CD14-positive monocyte (primary cell): ENCODE results near the gene NAA25. TPM values are rescaled to one million over a fixed set of nuclear protein-coding genes. Genes with fewer than 3 reads are reported as not detected.

Experiments
- DNase-seq, 3 donors: peaks; one replicate each; pipeline ENCODE4 v3.0.0-alpha.2; 2011 to 2022
- H2AFZ ChIP-seq: 2 replicates; pipeline ENCODE4 v1.6.0; 2012; ENCODE audit warnings: mild to moderate bottlenecking, low read depth, low read length, inconsistent platforms; ENCODE audit not compliant: insufficient read depth, poor library complexity, severe bottlenecking
- H3K27ac ChIP-seq, 2 donors: 1 replicate in 1 of 2; 2 replicates in 1 of 2; pipeline ENCODE4 v1.5.1; 2012 to 2013; ENCODE audit warnings: low read length in 2 of 2, control low read depth in 1 of 2, inconsistent platforms in 1 of 2, low read depth in 1 of 2, mild to moderate bottlenecking in 1 of 2
- H3K27me3 ChIP-seq, 2 donors: one replicate each; pipeline versions ENCODE4 v1.6.0 to v1.6.1; 2011 to 2013; ENCODE audit warnings: low read length in 2 of 2; ENCODE audit not compliant: control insufficient read depth in 2 of 2, insufficient read depth in 2 of 2
- H3K36me3 ChIP-seq, 2 donors: replicated peaks in 1 of 2; 1 replicate in 1 of 2; 2 replicates in 1 of 2; pipeline versions ENCODE4 v1.5.1 to v1.6.1; 2012 to 2013; ENCODE audit warnings: low read length in 2 of 2, control low read depth in 1 of 2, inconsistent platforms in 1 of 2, mild to moderate bottlenecking in 1 of 2; ENCODE audit not compliant: insufficient read depth in 2 of 2, control insufficient read depth in 1 of 2
- H3K4me1 ChIP-seq, 2 donors: 1 replicate in 1 of 2; 2 replicates in 1 of 2; pipeline versions ENCODE4 v1.5.1 to v1.6.1; 2012 to 2013; ENCODE audit warnings: low read length in 2 of 2, control low read depth in 1 of 2, inconsistent platforms in 1 of 2, mild to moderate bottlenecking in 1 of 2, moderate library complexity in 1 of 2; ENCODE audit not compliant: insufficient read depth in 2 of 2, control insufficient read depth in 1 of 2
- H3K4me2 ChIP-seq: replicated peaks from 2 replicates; pipeline ENCODE3; 2012; ENCODE audit warnings: low read length, moderate library complexity, mild to moderate bottlenecking; ENCODE audit not compliant: poor library complexity, severe bottlenecking; ENCODE audit errors: extremely low read depth
- H3K4me3 ChIP-seq, 3 experiments: fragments of 200-600 bp in 1 of 3; sonication (generic) in 1 of 3; replicated peaks in 1 of 3; 1 replicate in 2 of 3; 2 replicates in 1 of 3; pipeline ENCODE4 v1.5.1; 2011 to 2013; ENCODE audit warnings: low read length in 3 of 3, mild to moderate bottlenecking in 3 of 3, control low read depth in 2 of 3, low read depth in 2 of 3, inconsistent platforms in 1 of 3, moderate library complexity in 1 of 3
- H3K79me2 ChIP-seq: 2 replicates; pipeline ENCODE4 v1.6.0; 2012; ENCODE audit warnings: mild to moderate bottlenecking, control low read depth, inconsistent platforms, low read length, moderate library complexity; ENCODE audit not compliant: insufficient read depth
- H3K9ac ChIP-seq: 2 replicates; pipeline ENCODE4 v1.6.0; 2017; ENCODE audit warnings: low read length, mild to moderate bottlenecking; ENCODE audit not compliant: insufficient read depth, poor library complexity, severe bottlenecking
- H3K9me3 ChIP-seq, 2 donors: replicated peaks in 1 of 2; 1 replicate in 1 of 2; 2 replicates in 1 of 2; pipeline versions ENCODE4 v1.5.1 to v1.6.1; 2012 to 2013; ENCODE audit warnings: low read length in 2 of 2, control low read depth in 1 of 2; ENCODE audit not compliant: control insufficient read depth in 1 of 2, insufficient read depth in 1 of 2
- H4K20me1 ChIP-seq: 2 replicates; pipeline ENCODE4 v1.6.0; 2012; ENCODE audit warnings: mild to moderate bottlenecking, low read length, control low read depth, moderate library complexity; ENCODE audit not compliant: insufficient read depth
- H3K27ac Mint-ChIP-seq, 7 donors: one replicate each; pipeline ENCODE4 v1.8.0; 2020; ENCODE audit warnings: mild to moderate bottlenecking in 7 of 7, mixed read lengths in 7 of 7, moderate library complexity in 6 of 7, inconsistent platforms in 2 of 7
- H3K27me3 Mint-ChIP-seq, 3 donors: one replicate each; pipeline ENCODE4 v1.8.0; 2021 to 2022; ENCODE audit warnings: low read depth in 3 of 3, mild to moderate bottlenecking in 3 of 3, mixed read lengths in 3 of 3, moderate library complexity in 3 of 3, inconsistent platforms in 1 of 3
- H3K36me3 Mint-ChIP-seq, 2 donors: one replicate each; pipeline ENCODE4 v1.8.0; 2020; ENCODE audit warnings: mixed read lengths in 2 of 2, inconsistent platforms in 1 of 2, mild to moderate bottlenecking in 1 of 2
- H3K4me1 Mint-ChIP-seq: one replicate; pipeline ENCODE4 v1.8.0; 2020; ENCODE audit warnings: mild to moderate bottlenecking, mixed read lengths
- H3K4me3 Mint-ChIP-seq, 2 donors: one replicate each; pipeline ENCODE4 v1.8.0; 2020; ENCODE audit warnings: mild to moderate bottlenecking in 2 of 2, mixed read lengths in 2 of 2, moderate library complexity in 1 of 2
- H3K9me3 Mint-ChIP-seq, 7 donors: one replicate each; pipeline ENCODE4 v1.8.0; 2020 to 2022; ENCODE audit warnings: mixed read lengths in 7 of 7, mild to moderate bottlenecking in 6 of 7, moderate library complexity in 6 of 7, inconsistent platforms in 2 of 7
- CTCF ChIP-seq: fragments of 200-600 bp; IDR thresholded peaks from one replicate; pipeline ENCODE4 v1.8.0; 2022; ENCODE audit warnings: antibody characterized with exemption, mild to moderate bottlenecking
- WGBS: methylation state at CpG from one replicate; pipeline ENCODE4 v1.1.5; 2013; ENCODE audit warnings: missing lambda C conversion rate; ENCODE audit not compliant: insufficient coverage; 5-methylcytosine and 5-hydroxymethylcytosine counted together
- intact Hi-C, 2 donors: fragments of 100-400 bp; cut with micrococcal nuclease; formaldehyde crosslinking; loops; one replicate each; pipeline versions ENCODE4 v1.15.0 to v1.15.1; 2023
- polyA plus RNA-seq, 3 donors: library from polyadenylated mRNA; depleted of rRNA in 1 of 3; unstranded in 2 of 3; stranded (reverse) in 1 of 3; fragments of 300-500 nt in 2 of 3; fragments of >200 nt in 1 of 3; fragmentation: Illumina TruSeq in 2 of 3; gene quantifications; 1 replicate in 2 of 3; 2 replicates in 1 of 3; pipeline ENCODE4 v1.2.3, GENCODE V29; 2012 to 2021

Gene NAA25
- polyA plus RNA-seq, 3 donors, result 4.3 to 7.9 (median 7.3) TPM

GRCh38 chr12:112061137-112061536 lies 47.4 kb downstream of the NAA25 start:
- no peaks in the 10 kb centered on the region for H4K20me1 ChIP-seq
- intact Hi-C loops, result no loop called here
- peaks cover 6% of the 10 kb centered on the region for H3K4me1 Mint-ChIP-seq
- no peak overlapping the region for H2AFZ ChIP-seq
- no peak overlapping the region for H3K4me3 Mint-ChIP-seq
- H3K4me3 ChIP-seq, result no peak overlapping the region
- H3K27ac Mint-ChIP-seq, result peak overlapping the region in 2 of 7 donors; percentile 25 to 32
- no peak for DNase-seq
- no peak for TF ChIP-seq CTCF
- H3K9ac ChIP-seq, result no peak overlapping the region
- peaks cover 53 to 82% of the 10 kb centered on the region in 2 donors for H3K36me3 Mint-ChIP-seq
- no peak overlapping the region for H3K27ac ChIP-seq
- no peak overlapping the region for H3K4me2 ChIP-seq
- peaks cover 3 to 9% of the 10 kb centered on the region in 2 donors for H3K4me1 ChIP-seq
- H3K79me2 ChIP-seq, result no peaks in the 10 kb centered on the region
- peaks cover 0 to 2% (median 0%) of the 10 kb centered on the region in 3 donors for H3K27me3 Mint-ChIP-seq
- H3K9me3 Mint-ChIP-seq, result no peaks in the 10 kb centered on the region
- WGBS, result no CpG with 5 or more reads among the region's 2 CpGs
- peaks cover 55 to 79% of the 10 kb centered on the region in 2 donors for H3K36me3 ChIP-seq
- H3K27me3 ChIP-seq, result no peaks in the 10 kb centered on the region
- H3K9me3 ChIP-seq, result no peaks in the 10 kb centered on the region

- H3K4me2 ChIP-seq, result no peak overlapping the region
- no peak overlapping the region for H2AFZ ChIP-seq
- Mint-ChIP-seq H3K36me3 (peaks cover 79 to 95% of the 10 kb centered on the region in 2 donors), H3K27me3 (no peaks in the 10 kb centered on the region), H3K4me1 (peaks cover 9% of the 10 kb centered on the region), H3K27ac (no peak overlapping the region), H3K4me3 (no peak overlapping the region), H3K9me3 (no peaks in the 10 kb centered on the region)
- no peak overlapping the region for H3K9ac ChIP-seq
- H3K27ac ChIP-seq, result no peak overlapping the region
- no peaks in the 10 kb centered on the region for H3K9me3 ChIP-seq
- H4K20me1 ChIP-seq, result peaks cover 10% of the 10 kb centered on the region
- no peak overlapping the region for H3K4me3 ChIP-seq
- no peaks in the 10 kb centered on the region for H3K79me2 ChIP-seq
- H3K27me3 ChIP-seq, result no peaks in the 10 kb centered on the region
- DNase-seq, result no peak
- no peak for TF ChIP-seq CTCF
- peaks cover 0 to 7% of the 10 kb centered on the region in 2 donors for H3K4me1 ChIP-seq
- peaks cover 87 to 100% of the 10 kb centered on the region in 2 donors for H3K36me3 ChIP-seq
- 96% methylated on average over 11 of the region's 13 CpGs for WGBS
- intact Hi-C loops, result no loop called here
Measured at GRCh38 chr12:112049351-112049750, 59.2 kb downstream of the NAA25 start.
